GM21360 (cell line): ENCODE measurements around the gene FBXO15.

Experiments used
- ATAC-seq: cut with Tn5 transposase; IDR thresholded peaks from one replicate; pipeline ENCODE4 v1.9.1; 2021; ENCODE audit warnings: mild to moderate bottlenecking, moderate library complexity; ENCODE audit not compliant: unreplicated experiment

FBXO15 gene

DNA sequence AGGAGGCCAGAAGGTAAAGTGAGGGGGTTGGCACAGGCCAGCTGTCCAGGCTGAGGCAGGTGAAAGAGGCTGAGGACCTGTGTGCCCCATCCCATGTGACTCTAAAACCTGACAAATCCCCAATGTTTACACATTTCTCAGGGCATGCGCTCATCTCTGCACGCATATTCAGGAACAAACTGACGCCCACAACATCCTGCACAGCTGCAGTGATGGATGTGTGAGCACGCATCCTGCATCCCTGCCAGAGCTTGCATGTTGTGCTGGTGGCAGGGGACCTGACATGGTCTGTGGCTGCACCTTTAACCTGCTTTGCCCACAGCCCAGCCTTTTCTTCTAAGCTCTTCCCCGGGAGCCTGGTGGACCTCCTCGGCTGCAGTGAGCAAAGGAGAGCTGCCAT lies 83.1 kb downstream of the FBXO15 start:
- ATAC-seq, result peak; percentile 41

DNA sequence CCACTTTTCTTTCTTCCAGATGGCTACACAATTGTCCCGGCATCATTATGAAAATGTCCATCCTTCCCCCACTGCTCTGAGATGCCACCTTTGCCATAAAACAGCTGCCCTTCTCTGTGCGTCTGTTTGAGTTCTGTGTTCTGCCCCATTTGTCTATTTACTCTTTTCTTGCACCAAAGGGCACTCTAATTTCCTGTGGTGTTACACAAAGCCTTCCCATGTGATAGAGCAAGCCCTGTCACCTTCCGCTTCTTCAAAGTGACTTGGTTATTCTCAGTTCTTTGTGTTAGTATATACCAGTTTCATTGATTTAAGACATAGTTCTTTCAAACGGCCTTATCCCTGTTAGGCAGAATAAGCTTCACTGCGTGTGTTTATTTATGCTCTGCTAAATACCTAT lies 84.1 kb downstream of the FBXO15 start:
- ATAC-seq, result no peak

GRCh38 chr18:74063023-74063422 lies 84.6 kb downstream of the FBXO15 start:
- ATAC-seq, result peak; percentile 85

- ATAC-seq, result no peak
These were observed 85.6 kb downstream of the FBXO15 start for GRCh38 chr18:74062037-74062436.

- no peak for ATAC-seq
These were observed 87.1 kb downstream of the FBXO15 start for GRCh38 chr18:74060579-74060978.

GRCh38 chr18:74050807-74051206 lies 96.8 kb downstream of the FBXO15 start:
- ATAC-seq, result no peak

- peak; percentile 89 for ATAC-seq
These were observed 106.9 kb downstream of the FBXO15 start for GRCh38 chr18:74040459-74041332.

DNA sequence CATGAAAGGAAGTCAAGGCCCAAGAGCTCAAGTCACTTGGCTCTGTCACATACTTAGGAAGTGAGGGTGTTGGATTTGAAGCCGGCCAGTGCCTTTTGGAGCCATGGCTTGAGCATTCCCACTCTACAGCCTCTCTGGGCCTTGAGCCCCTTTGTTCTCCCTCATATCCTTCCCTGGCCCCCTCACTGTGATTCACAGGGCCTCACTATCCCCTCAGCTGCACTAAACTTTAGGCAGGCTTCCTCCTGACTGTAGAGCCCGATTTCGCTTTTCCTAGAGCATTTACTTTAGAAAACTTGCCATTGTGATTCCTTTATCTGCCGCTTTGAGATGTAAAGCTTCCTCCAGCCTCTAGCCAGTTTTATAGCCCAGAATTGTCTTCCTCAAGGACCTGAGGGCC lies 107.6 kb downstream of the FBXO15 start:
- ATAC-seq, result no peak

GRCh38 chr18:74029161-74029560 lies 118.5 kb downstream of the FBXO15 start:
- ATAC-seq, result no peak
